DMS 273 (cell line): ENCODE measurements around the gene SFMBT1.
"Not testable (repeated sequence)": the region's sequence is repeated elsewhere in the genome, so short reads cannot be mapped to it uniquely, and the experiment has no call there.

Experiments used
- DNase-seq: peaks from one replicate; lab custom pipeline; 2025; ENCODE audit not compliant: unreplicated experiment; lab: John Stamatoyannopoulos, UW

The SFMBT1 gene

GRCh38 chr3:53074366-53074696 lies 28.5 kb upstream of the SFMBT1 start:
- no peak for DNase-seq

GRCh38 chr3:53073553-53074365 lies 27.9 kb upstream of the SFMBT1 start:
- DNase-seq, result no peak

GRCh38 chr3:53072653-53073552 lies 27.0 kb upstream of the SFMBT1 start:
- peak; percentile 85 for DNase-seq

DNA sequence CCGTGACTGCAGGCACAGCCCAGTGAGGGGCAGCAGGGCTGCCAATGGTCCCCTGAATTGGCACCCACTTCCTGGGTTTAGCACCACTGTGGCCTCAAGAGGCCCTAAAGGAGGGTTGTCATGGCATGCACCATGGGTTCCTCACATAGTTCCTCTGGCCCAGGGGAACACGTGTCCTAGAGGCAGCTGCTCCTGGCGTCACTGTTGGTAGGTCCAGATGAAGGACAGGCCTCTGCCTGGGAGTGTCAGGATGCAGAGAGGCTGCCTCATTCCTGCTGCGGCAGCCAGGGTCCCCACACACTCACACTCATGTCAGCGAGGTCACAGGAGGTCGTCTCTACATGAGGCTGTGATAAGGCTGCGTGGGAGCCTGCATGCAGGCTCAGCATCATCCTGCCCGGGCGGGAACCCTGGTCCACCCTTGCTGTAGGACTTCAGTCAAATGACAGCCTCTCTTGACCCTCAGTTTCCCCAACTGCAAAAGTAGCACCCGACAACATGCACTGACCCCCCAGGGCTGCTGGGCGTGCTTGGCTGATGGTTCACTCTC lies 26.1 kb upstream of the SFMBT1 start:
- DNase-seq, result no peak

DNA sequence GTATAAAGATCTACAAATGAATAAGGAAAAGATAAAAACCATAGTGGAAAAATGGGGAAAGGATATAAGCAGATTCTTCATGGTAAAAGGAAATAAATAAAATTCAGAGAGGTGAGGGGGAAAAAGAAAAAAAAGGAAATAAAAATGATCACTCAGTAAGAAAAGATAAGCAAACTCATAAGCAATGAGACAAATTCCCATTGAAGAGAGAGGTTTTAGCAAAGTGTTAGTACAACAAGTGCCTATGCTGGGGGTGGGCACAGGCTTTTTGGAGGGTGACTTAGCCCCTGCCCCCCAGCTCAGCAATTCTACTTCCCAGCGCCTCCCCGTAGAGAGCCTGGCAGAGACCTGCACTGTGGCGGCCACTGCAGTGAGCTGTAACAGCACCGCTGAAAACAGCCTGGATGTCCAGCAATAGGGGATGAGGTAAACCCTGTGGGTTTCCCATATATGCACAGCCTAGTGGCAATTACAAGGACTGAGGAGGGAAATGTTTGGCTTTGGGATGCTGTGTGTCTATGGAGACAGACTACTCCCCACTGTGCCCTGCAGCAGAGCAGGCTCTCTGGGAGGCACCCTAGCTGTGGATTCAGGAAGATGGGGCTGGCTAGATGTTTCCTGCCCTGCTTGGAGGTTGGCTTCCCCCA lies 23.7 kb upstream of the SFMBT1 start:
- peak; percentile 20 for DNase-seq

DNA sequence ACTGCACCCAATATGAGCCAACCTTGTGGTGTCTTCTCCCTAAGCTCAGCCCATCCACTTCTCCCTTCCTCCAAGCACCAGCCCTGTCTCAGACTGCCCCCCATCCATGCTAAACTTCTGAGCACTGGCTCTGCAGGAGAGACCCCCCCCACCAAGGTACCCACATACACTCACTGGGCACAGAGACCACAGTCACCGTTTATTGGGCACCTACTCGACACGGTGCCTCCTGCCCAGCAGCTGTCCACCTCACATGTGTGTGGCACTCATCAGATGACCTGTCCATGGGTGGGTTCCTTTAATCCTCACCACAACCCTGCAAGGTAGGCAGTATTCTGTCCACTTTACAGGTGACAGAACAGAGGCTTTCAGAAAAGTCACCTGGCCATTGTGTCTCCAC lies 22.3 kb upstream of the SFMBT1 start:
- DNase-seq, result no peak

- DNase-seq, result no peak
These were observed 21.7 kb upstream of the SFMBT1 start for GRCh38 chr3:53067567-53067966.

- peak; percentile 18 for DNase-seq
These were observed 20.1 kb upstream of the SFMBT1 start for GRCh38 chr3:53065841-53066480.

GRCh38 chr3:53062905-53063304 lies 17.0 kb upstream of the SFMBT1 start:
- no peak for DNase-seq

DNA sequence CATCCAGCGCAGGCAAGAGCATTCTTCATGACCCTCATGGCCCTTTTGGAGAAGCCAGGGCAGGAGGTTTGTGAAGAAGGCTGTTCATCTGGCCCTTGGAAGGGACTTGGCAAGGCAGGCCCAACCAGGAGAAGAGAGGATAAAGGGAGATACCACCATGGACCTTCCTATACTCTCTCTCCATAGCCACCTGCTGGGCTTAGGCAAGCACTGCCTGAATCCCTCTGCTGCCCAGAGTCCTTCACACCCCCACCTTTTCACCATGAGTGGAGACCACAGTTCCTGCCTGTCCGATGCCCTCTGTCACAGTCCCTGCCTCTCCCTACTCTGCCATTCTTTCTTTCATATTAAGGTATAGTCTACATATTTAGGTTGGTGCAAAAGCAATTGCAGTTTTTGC lies 10.6 kb upstream of the SFMBT1 start:
- DNase-seq, result peak; percentile 41

GRCh38 chr3:53054233-53054632 lies 8.4 kb upstream of the SFMBT1 start:
- DNase-seq, result not testable (repeated sequence)

GRCh38 chr3:53051929-53052328 lies 6.1 kb upstream of the SFMBT1 start:
- no peak for DNase-seq

- no peak for DNase-seq
These were observed 4.1 kb upstream of the SFMBT1 start for GRCh38 chr3:53049987-53050386.

GRCh38 chr3:53046171-53047170 lies 598 bp upstream of the SFMBT1 start:
- peak; percentile 78 for DNase-seq

DNA sequence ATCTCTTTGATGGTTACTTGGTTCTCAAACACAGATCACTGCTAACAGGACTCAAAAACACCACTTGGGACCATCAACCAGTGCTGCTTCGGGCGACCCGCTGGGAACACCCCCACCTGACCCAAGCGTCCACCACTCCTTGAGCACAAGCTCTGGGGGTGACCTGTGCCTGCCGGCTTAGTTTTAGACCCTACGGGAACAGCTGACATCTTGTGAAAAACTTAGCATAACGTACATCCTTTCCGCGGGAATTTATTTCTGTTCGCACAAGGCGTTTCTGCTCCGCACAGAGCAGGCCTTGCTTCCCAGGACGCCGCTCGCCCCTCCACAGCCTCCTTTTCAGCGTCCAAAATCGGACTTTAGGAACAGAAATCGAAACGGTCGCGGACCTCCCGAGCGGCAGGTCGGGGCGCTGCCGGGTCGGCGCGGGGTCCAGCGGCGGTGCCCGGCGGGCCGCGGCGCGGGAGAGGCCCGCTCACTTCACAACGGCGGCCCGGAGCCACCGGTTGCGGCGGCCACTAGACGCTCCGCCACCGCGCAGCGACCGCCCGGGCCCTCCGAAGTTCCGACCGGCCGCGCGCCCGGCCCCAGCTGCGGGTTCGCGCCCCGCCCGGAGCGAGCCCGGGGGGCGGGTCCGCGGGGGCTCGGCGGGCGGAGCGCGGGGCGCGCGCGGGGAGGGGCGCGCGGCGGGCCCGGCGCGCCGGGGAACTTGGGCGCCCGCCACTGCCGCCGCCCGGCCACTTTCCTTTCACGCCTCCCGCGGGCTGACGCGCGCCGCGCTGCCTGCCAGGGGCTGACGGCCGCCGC lies 959 bp downstream of the SFMBT1 start:
- peak; percentile 73 for DNase-seq

DNA sequence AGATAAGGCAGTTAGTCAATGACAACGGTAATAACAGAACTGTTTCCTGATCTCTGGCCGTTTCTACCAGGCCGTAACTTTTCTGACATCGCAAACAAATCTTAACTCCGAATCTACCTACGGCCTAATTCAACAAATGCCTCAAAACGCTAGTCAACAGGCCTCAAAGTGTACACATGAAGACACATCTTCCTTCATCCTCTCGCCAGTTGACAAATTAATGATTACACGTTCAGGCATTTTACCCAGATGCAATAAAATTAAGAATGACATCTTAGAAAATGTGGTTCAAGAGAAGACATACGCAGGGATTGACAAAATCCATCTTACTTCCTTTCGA lies 1.5 kb downstream of the SFMBT1 start:
- DNase-seq, result no peak

DNA sequence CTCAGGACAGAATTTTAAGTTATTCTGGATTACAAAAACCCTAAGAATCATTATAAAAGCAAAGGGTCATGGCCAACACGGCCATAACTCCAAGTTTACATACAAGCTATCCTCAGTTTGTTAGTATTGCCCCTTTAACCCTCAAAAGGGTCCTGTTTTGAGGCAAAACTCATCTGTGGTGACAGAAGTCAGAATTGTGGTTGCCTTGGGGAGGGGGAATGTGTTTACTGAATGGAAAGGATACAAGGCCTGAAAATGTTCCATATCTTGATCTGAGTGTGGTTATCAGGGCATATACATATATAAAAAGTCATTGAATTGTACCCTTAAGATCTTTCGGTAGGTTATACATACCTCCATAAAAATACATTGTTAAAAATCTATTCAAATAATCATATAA lies 2.1 kb downstream of the SFMBT1 start:
- no peak for DNase-seq

DNA sequence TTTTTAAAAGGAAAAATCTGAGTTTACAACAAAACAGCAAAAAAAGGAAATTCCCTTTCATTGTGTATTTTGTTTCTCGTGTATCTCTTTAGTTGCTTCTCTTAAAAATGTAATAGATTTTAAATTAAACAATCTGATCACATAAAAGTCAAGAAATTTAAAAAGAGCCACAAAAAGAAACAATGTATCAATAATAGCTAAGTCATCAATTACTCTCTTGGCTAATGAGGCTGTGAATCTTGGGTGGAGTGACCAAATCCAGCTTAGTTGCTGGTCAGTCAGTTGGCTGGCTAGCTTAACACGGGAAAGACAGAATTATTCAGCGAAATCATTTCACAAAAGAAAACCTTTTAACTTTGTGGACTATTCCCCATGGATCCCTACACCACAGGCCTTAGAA lies 3.2 kb downstream of the SFMBT1 start:
- no peak for DNase-seq

GRCh38 chr3:53040351-53040820 lies 5.5 kb downstream of the SFMBT1 start:
- no peak for DNase-seq
